H9 (cell line): ENCODE measurements around the gene PDE4A. TPM values are rescaled to one million over a fixed set of nuclear protein-coding genes. Genes with fewer than 3 reads are reported as not detected.
A peak's percentile ranks its signal among the peaks of the same experiment; 100 is the strongest.

Experiments
- DNase-seq: peaks from one replicate; pipeline ENCODE4 v3.0.0-alpha.2; 2017
- H2AFZ ChIP-seq: one replicate; pipeline ENCODE4 v1.6.1; 2013; ENCODE audit warnings: mild to moderate bottlenecking, low read length, control low read depth, moderate library complexity
- H2AK5ac ChIP-seq: 2 replicates; pipeline ENCODE4 v1.6.1; 2013; ENCODE audit warnings: low read length, control low read depth, mixed read lengths; ENCODE audit not compliant: insufficient read length
- H2BK120ac ChIP-seq: one replicate; pipeline ENCODE4 v1.6.1; 2013; ENCODE audit warnings: low read depth, mild to moderate bottlenecking, low read length, control low read depth, inconsistent platforms; ENCODE audit not compliant: poor library complexity, severe bottlenecking
- H2BK12ac ChIP-seq: 2 replicates; pipeline ENCODE4 v1.6.1; 2013; ENCODE audit warnings: low read length, control low read depth, mixed read lengths, low read depth; ENCODE audit not compliant: insufficient read length
- H2BK15ac ChIP-seq: 2 replicates; pipeline ENCODE4 v1.6.1; 2013; ENCODE audit warnings: low read depth, low read length, control low read depth
- H2BK20ac ChIP-seq: one replicate; pipeline ENCODE4 v1.6.1; 2013; ENCODE audit warnings: low read depth, mild to moderate bottlenecking, low read length, control low read depth, inconsistent platforms; ENCODE audit not compliant: poor library complexity, severe bottlenecking
- H2BK5ac ChIP-seq: 2 replicates; pipeline ENCODE4 v1.6.1; 2013; ENCODE audit warnings: low read length, control low read depth, mixed read lengths; ENCODE audit not compliant: insufficient read length
- H3K14ac ChIP-seq: 2 replicates; pipeline ENCODE4 v1.6.1; 2013; ENCODE audit warnings: low read length, control low read depth; ENCODE audit not compliant: insufficient read depth
- H3K18ac ChIP-seq: 2 replicates; pipeline ENCODE4 v1.6.1; 2013; ENCODE audit warnings: low read depth, mild to moderate bottlenecking, mixed read lengths, low read length, control low read depth; ENCODE audit not compliant: insufficient read length
- H3K23ac ChIP-seq: 2 replicates; pipeline ENCODE4 v1.6.1; 2013; ENCODE audit warnings: low read length, control low read depth, mixed read lengths, low read depth; ENCODE audit not compliant: insufficient read length
- H3K23me2 ChIP-seq: 2 replicates; pipeline ENCODE4 v1.6.1; 2013; ENCODE audit warnings: low read depth, mild to moderate bottlenecking, mixed read lengths, low read length, control low read depth; ENCODE audit not compliant: insufficient read length, poor library complexity, severe bottlenecking
- H3K27ac ChIP-seq: 2 replicates; pipeline ENCODE4 v1.5.1; 2013; ENCODE audit warnings: low read length, control low read depth, mixed read lengths, low read depth; ENCODE audit not compliant: insufficient read length
- H3K27me3 ChIP-seq: 2 replicates; pipeline ENCODE4 v1.6.1; 2013; ENCODE audit warnings: low read length, control low read depth, inconsistent platforms; ENCODE audit not compliant: insufficient read depth
- H3K4ac ChIP-seq: 2 replicates; pipeline ENCODE4 v1.6.1; 2013; ENCODE audit warnings: low read depth, mild to moderate bottlenecking, control low read depth, inconsistent platforms, low read length, moderate library complexity
- H3K4me1 ChIP-seq: 2 replicates; pipeline ENCODE4 v1.6.1; 2013; ENCODE audit warnings: low read length, control low read depth, inconsistent platforms; ENCODE audit not compliant: insufficient read depth
- H3K4me2 ChIP-seq: 2 replicates; pipeline ENCODE4 v1.6.1; 2013; ENCODE audit warnings: low read length, control low read depth, mixed read lengths; ENCODE audit not compliant: insufficient read length, insufficient read depth
- H3K56ac ChIP-seq: 2 replicates; pipeline ENCODE4 v1.6.1; 2013; ENCODE audit warnings: low read depth, mild to moderate bottlenecking, mixed read lengths, low read length, control low read depth; ENCODE audit not compliant: insufficient read length
- H3K79me1 ChIP-seq: 2 replicates; pipeline ENCODE4 v1.6.1; 2013; ENCODE audit warnings: low read depth, mild to moderate bottlenecking, moderate library complexity, low read length, control low read depth, inconsistent platforms; ENCODE audit not compliant: insufficient read depth, poor library complexity, severe bottlenecking
- H3K79me2 ChIP-seq: 2 replicates; pipeline ENCODE4 v1.6.1; 2013; ENCODE audit warnings: low read length, control low read depth, inconsistent platforms; ENCODE audit not compliant: insufficient read depth
- H3K9ac ChIP-seq: 2 replicates; pipeline ENCODE4 v1.6.1; 2013; ENCODE audit warnings: low read length, control low read depth, mixed read lengths; ENCODE audit not compliant: insufficient read length; ENCODE audit errors: extremely low read depth
- H3K9me3 ChIP-seq: one replicate; pipeline ENCODE4 v1.6.1; 2013; ENCODE audit warnings: low read depth, low read length, inconsistent platforms; ENCODE audit not compliant: control insufficient read depth
- H3T11ph ChIP-seq: one replicate; pipeline ENCODE4 v1.6.1; 2013; ENCODE audit warnings: mild to moderate bottlenecking, low read length, control low read depth, inconsistent platforms
- H4K20me1 ChIP-seq: one replicate; pipeline ENCODE4 v1.6.1; 2013; ENCODE audit not compliant: control insufficient read depth, insufficient read length, insufficient read depth
- H4K5ac ChIP-seq: 2 replicates; pipeline ENCODE4 v1.6.1; 2013; ENCODE audit warnings: low read depth, mild to moderate bottlenecking, mixed read lengths, low read length, control low read depth; ENCODE audit not compliant: insufficient read length
- H4K8ac ChIP-seq: replicated peaks from 2 replicates; pipeline ENCODE4 v1.6.1; 2013; ENCODE audit warnings: low read length, control low read depth, mixed read lengths, low read depth; ENCODE audit not compliant: insufficient read length
- H4K91ac ChIP-seq: 2 replicates; pipeline ENCODE4 v1.6.1; 2013; ENCODE audit warnings: low read depth, mild to moderate bottlenecking, moderate library complexity, mixed read lengths, low read length, control low read depth; ENCODE audit not compliant: insufficient read length
- H3K27ac Mint-ChIP-seq, 3 experiments: 2 replicates in 2 of 3; 3 replicates in 1 of 3; pipeline ENCODE4 v1.8.0; 2020 to 2021; ENCODE audit warnings: mixed read lengths in 3 of 3, mild to moderate bottlenecking in 1 of 3, moderate library complexity in 1 of 3
- H3K27me3 Mint-ChIP-seq: 2 replicates; pipeline ENCODE4 v1.8.0; 2021; ENCODE audit warnings: low read depth, mild to moderate bottlenecking, moderate library complexity, mixed read lengths
- H3K36me3 Mint-ChIP-seq, 3 experiments: 2 replicates in 2 of 3; 3 replicates in 1 of 3; pipeline ENCODE4 v1.8.0; 2020 to 2021; ENCODE audit warnings: low read depth in 3 of 3, mixed read lengths in 3 of 3; ENCODE audit not compliant: insufficient read depth in 1 of 3
- H3K4me1 Mint-ChIP-seq, 2 experiments: 2 replicates each; pipeline ENCODE4 v1.8.0; 2020; ENCODE audit warnings: mixed read lengths in 2 of 2
- H3K4me3 Mint-ChIP-seq, 2 experiments: 2 replicates in 1 of 2; 3 replicates in 1 of 2; pipeline ENCODE4 v1.8.0; 2020 to 2021; ENCODE audit warnings: mild to moderate bottlenecking in 2 of 2, mixed read lengths in 2 of 2, moderate library complexity in 1 of 2
- H3K9me3 Mint-ChIP-seq, 2 experiments: 2 replicates in 1 of 2; 3 replicates in 1 of 2; pipeline ENCODE4 v1.8.0; 2020; ENCODE audit warnings: mild to moderate bottlenecking in 2 of 2, mixed read lengths in 2 of 2, moderate library complexity in 1 of 2
- CTCF ChIP-seq: fragments of 200-600 bp; sonication (generic); conservative IDR thresholded peaks from 3 replicates; pipeline ENCODE4 v1.8.0; 2021; ENCODE audit warnings: antibody characterized with exemption, mild to moderate bottlenecking
- WGBS: extraction: QIAGEN DNeasy Blood & Tissue Kit; methylation state at CpG from one replicate; pipeline ENCODE4 v1.1.7; 2013; ENCODE audit warnings: missing lambda C conversion rate, low lambda C conversion rate, mixed read lengths; ENCODE audit not compliant: insufficient read length; ENCODE audit errors: extremely low coverage; 5-methylcytosine and 5-hydroxymethylcytosine counted together
- total RNA-seq: library from RNA; stranded (reverse); gene quantifications from 2 replicates; pipeline ENCODE4 v1.2.1, GENCODE V29; 2021

Gene PDE4A
- total RNA-seq, 1 experiment from 2014 or later = 8.5 TPM

- no peak overlapping the region for H4K91ac ChIP-seq
- peak overlapping the region; percentile 65 to 82 for H3K4me3 Mint-ChIP-seq
- WGBS = no CpG with 5 or more reads among the region's 67 CpGs
- no peaks in the 10 kb centered on the region for H3K79me1 ChIP-seq
- H3K27me3 Mint-ChIP-seq = peaks cover 81% of the 10 kb centered on the region
- no peaks in the 10 kb centered on the region for H3K79me2 ChIP-seq
- no peaks in the 10 kb centered on the region for H4K20me1 ChIP-seq
- peak; percentile 93 for DNase-seq
- H3K27ac Mint-ChIP-seq = peak overlapping the region in 1 of 3 experiments; percentile 95; a peak in 2 of 7 replicates
- peak; percentile 99 for TF ChIP-seq CTCF
- peak overlapping the region; percentile 84 for H3K18ac ChIP-seq
- no peak overlapping the region for H2BK120ac ChIP-seq
- peaks cover 24% of the 10 kb centered on the region for H3K27me3 ChIP-seq
- H3K9ac ChIP-seq = no peak overlapping the region
- H3K27ac ChIP-seq = no peak overlapping the region
- H2BK5ac ChIP-seq = no peak overlapping the region
- H2AFZ ChIP-seq = no peak overlapping the region
- no peak overlapping the region for H4K8ac ChIP-seq
- H3T11ph ChIP-seq = no peak overlapping the region
- H3K14ac ChIP-seq = peak overlapping the region; percentile 45; the same call in 1 of the 2 replicates
- H2AK5ac ChIP-seq = no peak overlapping the region
- peaks cover 19% of the 10 kb centered on the region for H3K23me2 ChIP-seq
- no peak overlapping the region for H3K23ac ChIP-seq
- H2BK12ac ChIP-seq = no peak overlapping the region
- peaks cover 2 to 4% of the 10 kb centered on the region in 2 experiments; a peak in 4 of 5 replicates for H3K9me3 Mint-ChIP-seq
- no peak overlapping the region for H2BK20ac ChIP-seq
- H3K56ac ChIP-seq = no peak overlapping the region
- H3K4me1 Mint-ChIP-seq = peaks cover 28 to 38% of the 10 kb centered on the region in 2 experiments
- no peak overlapping the region for H2BK15ac ChIP-seq
- no peak overlapping the region for H4K5ac ChIP-seq
- H3K4me2 ChIP-seq = peak overlapping the region; percentile 76
- no peaks in the 10 kb centered on the region for H3K36me3 Mint-ChIP-seq
- no peak overlapping the region for H3K4ac ChIP-seq
- peaks cover 2% of the 10 kb centered on the region; the same call in 1 of the 2 replicates for H3K4me1 ChIP-seq
- no peaks in the 10 kb centered on the region for H3K9me3 ChIP-seq
Observed at GRCh38 chr19:10416380-10417257, 3.7 kb upstream of the PDE4A start.
